ENCODE results near the gene RNF5.
"Not testable (repeated sequence)": the region's sequence is repeated elsewhere in the genome, so short reads cannot be mapped to it uniquely, and the experiment has no call there.

The RNF5 gene

GRCh38 chr6:32133786-32134185, 44.4 kb upstream of the RNF5 start:
- no peaks in the 10 kb centered on the region for H3K36me3 ChIP-seq
- H3K27me3 ChIP-seq, result no peaks in the 10 kb centered on the region
- H3K4me1 ChIP-seq, result peaks cover under 1% of the 10 kb centered on the region; the same call in 1 of the 2 replicates
- no peak overlapping the region for H3K4me3 ChIP-seq (ENCODE audit: low read depth, low read length)
- no peaks in the 10 kb centered on the region for H3K9me3 ChIP-seq
- DNase-seq, result no peak
- TF ChIP-seq, protein P1, sequence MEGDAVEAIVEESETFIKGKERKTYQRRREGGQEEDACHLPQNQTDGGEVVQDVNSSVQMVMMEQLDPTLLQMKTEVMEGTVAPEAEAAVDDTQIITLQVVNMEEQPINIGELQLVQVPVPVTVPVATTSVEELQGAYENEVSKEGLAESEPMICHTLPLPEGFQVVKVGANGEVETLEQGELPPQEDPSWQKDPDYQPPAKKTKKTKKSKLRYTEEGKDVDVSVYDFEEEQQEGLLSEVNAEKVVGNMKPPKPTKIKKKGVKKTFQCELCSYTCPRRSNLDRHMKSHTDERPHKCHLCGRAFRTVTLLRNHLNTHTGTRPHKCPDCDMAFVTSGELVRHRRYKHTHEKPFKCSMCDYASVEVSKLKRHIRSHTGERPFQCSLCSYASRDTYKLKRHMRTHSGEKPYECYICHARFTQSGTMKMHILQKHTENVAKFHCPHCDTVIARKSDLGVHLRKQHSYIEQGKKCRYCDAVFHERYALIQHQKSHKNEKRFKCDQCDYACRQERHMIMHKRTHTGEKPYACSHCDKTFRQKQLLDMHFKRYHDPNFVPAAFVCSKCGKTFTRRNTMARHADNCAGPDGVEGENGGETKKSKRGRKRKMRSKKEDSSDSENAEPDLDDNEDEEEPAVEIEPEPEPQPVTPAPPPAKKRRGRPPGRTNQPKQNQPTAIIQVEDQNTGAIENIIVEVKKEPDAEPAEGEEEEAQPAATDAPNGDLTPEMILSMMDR (IDR thresholded peaks at IDR 0.05; ENCODE audit: low read depth, low read length), result no peak

GRCh38 chr6:32137454-32137853, 40.8 kb upstream of the RNF5 start:
- TF ChIP-seq, protein P1 (IDR thresholded peaks at IDR 0.05; ENCODE audit: low read depth, low read length), result no peak
- Histone ChIP-seq H3K9me3 (no peaks in the 10 kb centered on the region), H3K4me3 (ENCODE audit: low read depth, low read length) (no peak overlapping the region), H3K27me3 (no peaks in the 10 kb centered on the region), H3K4me1 (no peaks in the 10 kb centered on the region), H3K36me3 (no peaks in the 10 kb centered on the region)
- DNase-seq, result no peak

DNA sequence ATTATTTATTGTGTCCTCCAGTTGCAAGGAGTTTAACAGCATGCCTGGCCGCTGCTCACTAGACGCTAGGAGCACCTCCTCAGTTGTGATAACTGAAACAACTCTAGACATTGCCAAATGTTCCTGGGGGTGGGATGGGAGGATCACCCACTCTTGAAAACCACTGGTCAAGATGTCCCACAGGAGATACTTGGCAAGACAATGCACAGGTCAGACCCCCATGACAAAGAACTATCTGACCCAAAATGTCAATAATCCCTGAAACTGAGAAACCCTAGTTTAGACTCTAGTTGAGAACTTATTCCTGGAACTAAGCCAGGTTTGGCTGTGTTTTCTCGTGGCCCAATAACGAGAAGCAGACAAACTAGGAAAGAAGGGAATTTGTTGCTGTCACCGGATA, 38.6 kb upstream of the RNF5 start:
- no peaks in the 10 kb centered on the region for H3K4me1 ChIP-seq
- H3K36me3 ChIP-seq, result no peaks in the 10 kb centered on the region
- H3K4me3 ChIP-seq (ENCODE audit: low read depth, low read length), result no peak overlapping the region
- TF ChIP-seq, protein P1 (IDR thresholded peaks at IDR 0.05; ENCODE audit: low read depth, low read length), result no peak
- no peak for DNase-seq
- no peaks in the 10 kb centered on the region for H3K9me3 ChIP-seq
- no peaks in the 10 kb centered on the region for H3K27me3 ChIP-seq

DNA sequence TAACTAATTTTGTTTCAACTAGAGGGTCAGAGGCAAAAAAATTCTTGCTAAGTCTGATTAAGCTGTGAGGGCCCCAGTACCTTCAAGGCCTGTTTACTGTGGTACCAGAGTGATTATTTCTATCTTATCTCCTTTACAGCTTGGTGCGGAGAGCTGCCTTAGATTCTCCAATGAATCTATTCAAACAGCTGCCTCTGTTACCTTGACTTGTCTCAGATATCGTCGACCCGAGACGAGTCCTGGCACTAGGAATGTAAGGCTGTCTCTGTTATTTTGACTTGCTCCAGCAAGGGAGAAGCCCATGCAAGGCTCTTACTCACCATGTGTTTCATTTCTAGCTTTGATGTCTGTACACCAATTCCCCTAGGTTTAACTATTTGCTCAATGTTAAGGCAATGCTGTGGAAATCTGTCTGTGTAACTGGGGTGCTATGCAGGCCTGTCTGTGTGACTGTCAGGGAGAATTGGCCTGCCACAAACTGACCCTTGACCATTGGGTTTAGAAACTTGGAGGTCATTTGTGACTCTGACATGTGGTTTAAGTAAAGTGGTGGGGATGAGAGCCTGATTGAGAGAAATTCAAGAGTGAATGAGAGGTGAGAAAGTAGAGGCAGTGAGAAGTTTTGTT, 37.7 kb upstream of the RNF5 start:
- Histone ChIP-seq H3K27me3 (no peaks in the 10 kb centered on the region), H3K4me3 (ENCODE audit: low read depth, low read length) (no peak overlapping the region), H3K4me1 (no peaks in the 10 kb centered on the region), H3K36me3 (no peaks in the 10 kb centered on the region), H3K9me3 (no peaks in the 10 kb centered on the region)
- DNase-seq, result no peak
- TF ChIP-seq, protein P1 (IDR thresholded peaks at IDR 0.05; ENCODE audit: low read depth, low read length), result no peak

GRCh38 chr6:32144238-32144637, 34.0 kb upstream of the RNF5 start:
- H3K36me3 ChIP-seq; H3K9me3 ChIP-seq; H3K4me3 ChIP-seq (ENCODE audit: low read depth, low read length); H3K4me1 ChIP-seq; H3K27me3 ChIP-seq; DNase-seq: not testable (repeated sequence)

DNA sequence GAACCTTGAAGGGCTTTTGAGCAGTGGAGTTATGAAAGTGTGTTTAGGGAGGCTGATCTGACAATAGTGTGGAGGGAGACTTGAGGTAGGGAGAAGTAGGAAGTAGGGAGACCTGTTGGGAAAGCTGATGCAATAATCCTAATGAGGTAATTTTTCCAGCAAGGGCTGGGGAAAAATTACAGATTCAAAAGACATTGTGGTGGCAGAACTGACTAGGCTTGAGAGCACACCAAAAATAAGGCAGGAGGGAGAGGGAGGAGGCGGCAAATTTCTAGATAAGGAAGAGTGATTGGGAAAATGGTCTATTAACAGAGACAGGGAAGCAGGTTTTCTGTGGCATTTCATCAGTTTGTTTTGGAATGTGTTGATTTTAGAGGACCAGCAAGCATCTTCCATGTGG, 31.9 kb upstream of the RNF5 start:
- H3K36me3 ChIP-seq, result no peaks in the 10 kb centered on the region
- no peaks in the 10 kb centered on the region for H3K9me3 ChIP-seq
- TF ChIP-seq, protein P1 (IDR thresholded peaks at IDR 0.05; ENCODE audit: low read depth, low read length), result no peak
- H3K4me3 ChIP-seq (ENCODE audit: low read depth, low read length), result no peak overlapping the region
- no peaks in the 10 kb centered on the region for H3K4me1 ChIP-seq
- H3K27me3 ChIP-seq, result no peaks in the 10 kb centered on the region
- no peak for DNase-seq

DNA sequence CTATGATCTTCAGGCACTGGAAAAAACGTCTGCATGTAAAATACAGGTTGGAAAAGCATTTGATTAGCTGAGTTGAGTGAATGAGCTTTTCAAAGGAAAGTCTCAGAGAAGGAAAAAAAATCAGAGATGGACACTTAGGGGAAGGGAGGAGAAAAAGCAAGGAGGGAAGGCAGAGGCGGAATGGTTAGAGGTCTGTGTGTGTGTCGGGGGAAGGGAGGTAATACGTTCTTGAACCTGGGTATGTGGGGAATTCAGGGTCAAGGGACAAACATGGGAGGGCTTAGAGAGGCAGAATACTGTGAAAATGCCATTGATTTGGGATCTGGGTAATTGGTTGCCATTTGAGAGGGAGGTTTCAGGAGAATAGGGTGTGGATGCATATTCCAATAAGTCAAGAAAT, 31.5 kb upstream of the RNF5 start:
- no peaks in the 10 kb centered on the region for H3K9me3 ChIP-seq
- no peaks in the 10 kb centered on the region for H3K4me1 ChIP-seq
- DNase-seq, result no peak
- TF ChIP-seq, protein P1 (IDR thresholded peaks at IDR 0.05; ENCODE audit: low read depth, low read length), result no peak
- no peaks in the 10 kb centered on the region for H3K27me3 ChIP-seq
- H3K4me3 ChIP-seq (ENCODE audit: low read depth, low read length), result no peak overlapping the region
- H3K36me3 ChIP-seq, result no peaks in the 10 kb centered on the region
